GM23338 (cell line): ENCODE measurements around the gene ARHGEF10L.

Source experiments
- EZH2 ChIP-seq: fragments of 200-600 bp; sonication (generic); IDR thresholded peaks from one replicate; pipeline ENCODE4 v1.8.0; 2017; ENCODE audit warnings: antibody characterized with exemption, mild to moderate bottlenecking, low read depth; ENCODE audit not compliant: unreplicated experiment
- EZH2phosphoT487 ChIP-seq: fragments of 200-600 bp; sonication (generic); IDR thresholded peaks from one replicate; pipeline ENCODE4 v1.8.1; 2018; ENCODE audit warnings: antibody characterized with exemption; ENCODE audit not compliant: unreplicated experiment

DNA sequence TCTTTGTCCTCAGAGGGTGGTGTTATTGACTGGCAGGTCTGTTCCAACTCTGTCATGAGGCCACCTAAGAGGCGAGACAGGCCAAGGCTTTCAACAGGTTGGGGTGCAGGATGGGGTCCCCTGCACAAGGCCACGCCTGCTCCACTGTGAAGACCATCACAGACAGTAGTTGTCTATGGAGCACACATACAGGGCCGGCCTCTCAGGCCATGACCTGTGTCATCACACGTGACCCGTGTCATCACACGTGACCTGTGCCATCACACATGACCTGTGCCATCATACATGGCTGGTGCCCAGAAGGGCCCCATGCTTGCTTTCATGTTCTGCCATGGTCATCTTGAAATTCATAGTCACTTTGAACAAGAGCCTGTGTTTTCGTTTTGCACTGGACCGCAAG is 91.9 kb downstream of the ARHGEF10L start:
- TF ChIP-seq EZH2phosphoT487 (no peak), EZH2 (no peak)
